Jurkat, Clone E6-1 (cell line): ENCODE measurements around the gene LARGE1.

Source experiments
- DNase-seq: peaks from one replicate; pipeline ENCODE4 v3.0.0-alpha.2; 2011; ENCODE audit warnings: low read depth, low spot score
- H3K4me3 ChIP-seq: 2 replicates; pipeline ENCODE4 v1.5.1; 2011; ENCODE audit warnings: mild to moderate bottlenecking, low read length, control low read depth, moderate library complexity

Gene LARGE1

GRCh38 chr22:33715237-33715985 is 204.9 kb downstream of the LARGE1 start:
- no peak for DNase-seq

GRCh38 chr22:33710326-33710725 is 209.9 kb downstream of the LARGE1 start:
- no peak overlapping the region for H3K4me3 ChIP-seq
- no peak for DNase-seq

More at GRCh38 chr22:33715237-33715985, 204.9 kb downstream of the LARGE1 start:
- H3K4me3 ChIP-seq, result no peak overlapping the region

DNA sequence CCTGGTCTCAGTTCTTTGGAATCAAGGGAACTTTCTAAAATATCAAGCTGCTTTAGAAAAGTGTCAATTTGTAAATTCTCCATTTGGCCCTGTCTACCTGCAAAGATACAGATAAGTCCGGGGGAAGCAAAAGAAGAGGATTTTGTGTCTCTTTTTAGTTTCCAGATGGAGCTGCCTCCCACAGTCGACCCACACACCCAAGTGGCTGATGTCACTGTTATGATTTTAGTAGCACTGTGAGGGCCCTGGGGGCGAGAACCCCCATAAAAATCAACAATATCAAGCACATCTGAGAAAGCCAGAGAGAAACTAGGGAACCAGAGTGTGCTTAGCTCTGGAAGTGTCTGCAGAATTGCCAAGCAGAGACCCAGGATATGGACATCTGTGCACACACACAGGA is 212.7 kb downstream of the LARGE1 start:
- DNase-seq, result no peak
- no peak overlapping the region for H3K4me3 ChIP-seq

DNA sequence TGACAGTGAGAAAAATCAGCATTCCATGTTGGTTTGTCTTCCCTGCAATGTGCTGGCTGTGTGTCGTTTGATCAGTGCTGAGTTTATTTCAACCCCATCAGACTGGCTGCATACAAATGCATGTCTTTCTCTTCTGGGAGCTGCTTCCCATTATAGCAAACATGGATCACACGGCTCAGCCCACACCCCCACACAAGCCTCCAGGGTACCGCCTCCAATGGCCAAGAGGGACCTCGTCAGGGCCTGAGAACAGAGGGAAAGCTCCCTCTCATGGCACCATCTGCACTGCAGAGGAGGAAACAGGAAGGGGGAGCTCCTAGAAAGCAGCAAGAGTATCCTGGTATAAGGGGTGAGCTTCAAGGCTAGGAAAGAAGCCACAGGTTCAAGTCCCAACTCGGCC is 214.2 kb downstream of the LARGE1 start:
- no peak overlapping the region for H3K4me3 ChIP-seq
- no peak for DNase-seq

DNA sequence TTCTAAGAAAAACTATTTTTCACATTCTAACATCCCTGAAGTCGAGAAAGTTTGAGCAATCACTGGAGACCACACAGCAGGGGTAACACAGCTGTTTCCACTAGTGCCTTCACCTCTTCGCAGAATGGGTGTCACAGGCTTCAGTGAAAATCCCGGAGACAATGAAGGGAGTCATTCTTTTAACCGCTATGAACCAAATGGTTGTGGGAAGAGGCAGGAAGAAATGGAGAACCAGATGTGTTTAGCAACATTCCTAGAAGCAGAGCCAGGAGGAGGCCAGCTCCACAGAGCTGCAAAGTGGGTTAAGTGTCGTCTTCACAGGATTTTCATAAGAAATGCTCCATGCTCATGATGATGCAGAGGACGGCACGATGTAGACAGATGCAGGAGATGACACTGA is 221.1 kb downstream of the LARGE1 start:
- no peak overlapping the region for H3K4me3 ChIP-seq
- DNase-seq, result no peak

DNA sequence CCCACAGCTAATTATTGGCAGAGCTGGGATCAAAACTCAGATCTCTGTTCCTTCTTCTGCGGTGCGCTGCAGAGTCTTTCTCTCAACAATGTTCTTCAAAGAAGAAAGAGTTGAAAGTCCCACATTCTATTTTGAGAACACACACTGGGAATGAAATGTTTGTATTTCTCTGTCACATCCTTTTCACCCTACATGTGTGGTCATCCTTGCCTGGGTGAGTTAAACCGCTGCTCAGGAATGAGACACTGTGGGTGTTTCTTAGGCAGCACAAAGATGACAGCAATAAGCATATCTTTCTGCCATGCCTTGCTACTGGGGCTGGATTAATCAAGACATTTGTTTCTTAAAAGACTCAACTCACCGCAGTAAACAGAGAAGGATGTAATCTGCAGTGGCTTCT is 222.6 kb downstream of the LARGE1 start:
- no peak for DNase-seq
- H3K4me3 ChIP-seq, result no peak overlapping the region

- no peak overlapping the region for H3K4me3 ChIP-seq
- no peak for DNase-seq
These were observed 229.1 kb downstream of the LARGE1 start for GRCh38 chr22:33691057-33691630.

DNA sequence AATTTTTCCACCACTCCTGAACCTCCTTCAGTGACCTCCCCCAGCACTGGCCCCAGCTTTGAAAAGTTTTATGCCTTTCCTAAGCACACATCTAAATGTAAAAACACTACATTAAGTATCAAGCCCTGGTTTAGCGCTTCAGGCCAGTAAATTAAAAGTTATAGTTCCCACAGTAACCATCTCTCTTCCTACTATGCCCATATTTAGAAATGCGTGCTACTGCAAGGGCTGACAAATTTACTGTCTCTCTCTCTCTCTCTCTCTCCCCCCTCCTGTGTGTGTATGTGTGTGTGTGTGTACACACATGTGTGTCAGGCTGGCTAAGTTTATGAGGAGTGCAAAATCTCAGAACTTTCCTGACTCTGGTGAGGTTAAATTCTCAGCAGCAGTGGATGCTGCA is 231.4 kb downstream of the LARGE1 start:
- no peak for DNase-seq

DNA sequence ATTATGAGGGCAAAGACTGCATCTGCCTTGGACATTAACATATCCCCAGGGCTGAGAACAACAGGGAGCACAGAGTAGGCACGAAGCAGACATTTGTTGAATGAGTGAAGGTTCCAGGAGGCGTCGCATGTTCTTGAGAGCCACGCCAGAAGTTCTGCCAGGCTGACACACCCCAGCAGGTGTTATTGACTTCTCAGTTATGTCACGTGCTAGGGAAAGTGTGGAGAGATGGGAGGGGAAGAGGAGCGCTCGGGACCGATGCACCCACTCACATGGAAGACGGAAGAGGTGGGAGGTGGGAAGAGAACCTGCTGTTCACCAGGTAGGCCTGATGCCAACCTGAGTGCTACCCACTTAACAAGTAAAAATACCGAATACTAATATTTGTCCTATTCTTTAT is 232.8 kb downstream of the LARGE1 start:
- DNase-seq, result no peak
- H3K4me3 ChIP-seq, result no peak overlapping the region

More for the DNA sequence above, 231.4 kb downstream of the LARGE1 start:
- H3K4me3 ChIP-seq, result no peak overlapping the region

GRCh38 chr22:33684087-33684486 is 236.2 kb downstream of the LARGE1 start:
- no peak overlapping the region for H3K4me3 ChIP-seq
- no peak for DNase-seq

GRCh38 chr22:33682927-33683326 is 237.3 kb downstream of the LARGE1 start:
- no peak overlapping the region for H3K4me3 ChIP-seq
- DNase-seq, result no peak

DNA sequence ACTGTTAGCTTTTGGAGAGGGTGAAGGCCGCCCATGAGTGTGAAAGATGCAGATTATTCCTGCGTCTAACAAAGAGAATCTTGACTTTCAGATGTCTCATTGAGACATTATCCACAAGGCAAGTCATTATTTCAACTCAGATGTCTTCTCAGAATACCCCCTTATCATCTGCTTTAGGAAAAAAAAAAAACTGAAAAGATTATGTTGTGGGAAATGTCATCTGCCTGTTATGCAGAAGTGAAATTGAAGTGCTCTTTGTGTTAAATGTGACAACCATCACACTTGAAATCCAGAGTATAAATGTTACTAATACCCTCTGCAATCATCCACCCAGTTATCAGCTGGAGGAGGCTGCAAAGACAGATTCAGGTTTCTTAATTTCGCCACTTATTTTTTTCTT is 239.6 kb downstream of the LARGE1 start:
- DNase-seq, result no peak
- no peak overlapping the region for H3K4me3 ChIP-seq

GRCh38 chr22:33678523-33678922 is 241.8 kb downstream of the LARGE1 start:
- DNase-seq, result no peak
- H3K4me3 ChIP-seq, result no peak overlapping the region

DNA sequence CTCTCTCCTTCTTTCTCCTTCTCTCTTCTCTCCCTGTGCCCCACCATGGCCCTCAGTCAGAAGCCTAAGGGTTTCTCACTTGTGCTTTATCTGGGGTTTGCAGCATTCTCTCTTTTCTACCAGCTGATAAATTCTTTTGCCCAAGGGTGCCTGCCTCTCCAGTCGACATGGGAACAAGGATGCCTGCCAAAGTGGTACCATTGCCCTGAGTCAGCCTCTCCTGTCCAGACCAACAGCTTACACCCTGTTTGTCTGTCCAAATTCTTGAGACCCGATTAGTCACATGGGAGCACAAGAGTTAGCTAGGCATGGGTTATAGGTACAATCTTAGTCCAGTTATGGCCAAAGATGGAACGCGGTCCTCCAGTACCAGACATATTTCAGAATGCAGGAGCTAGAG is 242.7 kb downstream of the LARGE1 start:
- DNase-seq, result no peak
- H3K4me3 ChIP-seq, result no peak overlapping the region

- no peak overlapping the region for H3K4me3 ChIP-seq
- DNase-seq, result no peak
These were observed 245.9 kb downstream of the LARGE1 start for GRCh38 chr22:33674357-33674756.

GRCh38 chr22:33669746-33670145 is 250.5 kb downstream of the LARGE1 start:
- no peak overlapping the region for H3K4me3 ChIP-seq
- no peak for DNase-seq

- H3K4me3 ChIP-seq, result no peak overlapping the region
- DNase-seq, result no peak
These were observed 253.2 kb downstream of the LARGE1 start for GRCh38 chr22:33666961-33667619.

- DNase-seq, result no peak
- H3K4me3 ChIP-seq, result no peak overlapping the region
These were observed 253.9 kb downstream of the LARGE1 start for GRCh38 chr22:33666279-33666960.

- no peak for DNase-seq
- H3K4me3 ChIP-seq, result no peak overlapping the region
These were observed 260.8 kb downstream of the LARGE1 start for GRCh38 chr22:33659448-33659847.

DNA sequence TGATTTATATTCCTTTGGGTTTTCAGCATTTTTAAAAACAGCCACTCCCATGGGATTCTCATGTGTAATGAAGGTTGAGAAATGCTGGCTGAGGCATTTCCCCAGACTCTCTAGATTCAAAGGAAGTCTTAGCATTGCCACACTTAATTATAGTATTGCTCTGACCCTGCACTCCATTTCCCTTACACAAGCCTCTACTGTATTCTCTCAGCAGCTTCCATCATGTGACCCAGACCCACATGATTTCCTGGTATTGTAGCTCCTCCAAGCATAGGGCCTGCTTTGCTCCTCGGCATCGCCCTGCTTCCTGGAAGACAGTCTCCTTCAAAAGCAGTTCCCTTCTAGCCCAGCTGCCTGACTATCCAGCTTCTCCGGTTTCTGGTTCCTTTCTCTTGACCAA is 261.5 kb downstream of the LARGE1 start:
- H3K4me3 ChIP-seq, result no peak overlapping the region
- DNase-seq, result no peak
